Astrocyte (in vitro differentiated cells and primary cell): Measurements from ENCODE around the gene ATP11A.

Source experiments
- EZH2 ChIP-seq: IDR thresholded peaks from 2 replicates; pipeline ENCODE4 v1.6.1; 2012; ENCODE audit warnings: mild to moderate bottlenecking, low read length, inconsistent platforms; ENCODE audit not compliant: insufficient read depth
- TF ChIP-seq, protein P1 (sequence below): IDR thresholded peaks from 2 replicates; pipeline ENCODE4 v1.5.1; 2011; ENCODE audit warnings: low read depth, mild to moderate bottlenecking, inconsistent platforms, low read length, moderate library complexity; ENCODE audit not compliant: insufficient read depth

DNA sequence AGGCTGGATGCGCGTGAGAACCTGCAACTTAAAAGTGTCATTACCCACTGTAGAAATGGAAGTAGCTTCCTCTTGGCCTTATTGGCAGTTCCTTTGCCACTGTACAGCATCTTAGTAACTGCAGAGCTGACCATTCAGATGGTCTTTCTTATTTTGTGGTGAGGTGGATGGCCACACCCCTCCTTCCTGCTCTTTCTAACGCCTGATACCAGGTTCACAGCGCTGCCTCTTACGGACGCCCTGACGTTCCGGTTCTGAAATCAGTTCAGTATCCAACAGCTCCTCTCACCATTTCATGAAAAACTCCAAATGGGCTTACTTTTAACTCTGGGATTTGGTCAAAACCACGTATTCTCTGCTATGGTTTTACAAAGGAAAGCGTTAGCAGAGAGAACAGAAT, 134.6 kb downstream of the ATP11A start:
- TF ChIP-seq, protein P1, sequence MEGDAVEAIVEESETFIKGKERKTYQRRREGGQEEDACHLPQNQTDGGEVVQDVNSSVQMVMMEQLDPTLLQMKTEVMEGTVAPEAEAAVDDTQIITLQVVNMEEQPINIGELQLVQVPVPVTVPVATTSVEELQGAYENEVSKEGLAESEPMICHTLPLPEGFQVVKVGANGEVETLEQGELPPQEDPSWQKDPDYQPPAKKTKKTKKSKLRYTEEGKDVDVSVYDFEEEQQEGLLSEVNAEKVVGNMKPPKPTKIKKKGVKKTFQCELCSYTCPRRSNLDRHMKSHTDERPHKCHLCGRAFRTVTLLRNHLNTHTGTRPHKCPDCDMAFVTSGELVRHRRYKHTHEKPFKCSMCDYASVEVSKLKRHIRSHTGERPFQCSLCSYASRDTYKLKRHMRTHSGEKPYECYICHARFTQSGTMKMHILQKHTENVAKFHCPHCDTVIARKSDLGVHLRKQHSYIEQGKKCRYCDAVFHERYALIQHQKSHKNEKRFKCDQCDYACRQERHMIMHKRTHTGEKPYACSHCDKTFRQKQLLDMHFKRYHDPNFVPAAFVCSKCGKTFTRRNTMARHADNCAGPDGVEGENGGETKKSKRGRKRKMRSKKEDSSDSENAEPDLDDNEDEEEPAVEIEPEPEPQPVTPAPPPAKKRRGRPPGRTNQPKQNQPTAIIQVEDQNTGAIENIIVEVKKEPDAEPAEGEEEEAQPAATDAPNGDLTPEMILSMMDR: no peak
- no peak for TF ChIP-seq EZH2
